IPS-NIHi7 (cell line): ENCODE results near the gene CEMIP2.

Source experiments
- DNase-seq: peaks from one replicate; pipeline ENCODE4 v3.0.0; 2012; ENCODE audit warnings: mixed read lengths; ENCODE audit errors: extremely low spot score

The CEMIP2 gene

DNA sequence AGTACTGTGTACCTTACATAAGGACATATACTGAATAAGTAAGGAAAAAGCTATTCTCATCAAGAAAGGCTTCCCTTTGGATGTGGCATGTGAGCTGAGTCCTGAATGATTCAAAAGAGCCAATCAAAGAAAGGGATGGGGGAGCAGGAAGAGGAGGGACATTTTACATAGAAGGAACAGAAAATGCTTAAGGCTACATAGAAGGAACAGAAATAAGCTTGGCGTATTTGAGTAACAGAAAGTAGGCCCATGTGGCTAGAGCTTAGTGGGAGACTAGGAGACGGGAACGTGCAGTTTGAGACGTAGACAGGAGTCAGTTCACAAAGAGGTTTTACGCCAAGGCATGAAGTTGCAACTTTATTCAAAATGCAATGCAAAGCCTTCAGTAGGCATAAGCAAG is 126.3 kb downstream of the CEMIP2 start:
- no peak for DNase-seq

DNA sequence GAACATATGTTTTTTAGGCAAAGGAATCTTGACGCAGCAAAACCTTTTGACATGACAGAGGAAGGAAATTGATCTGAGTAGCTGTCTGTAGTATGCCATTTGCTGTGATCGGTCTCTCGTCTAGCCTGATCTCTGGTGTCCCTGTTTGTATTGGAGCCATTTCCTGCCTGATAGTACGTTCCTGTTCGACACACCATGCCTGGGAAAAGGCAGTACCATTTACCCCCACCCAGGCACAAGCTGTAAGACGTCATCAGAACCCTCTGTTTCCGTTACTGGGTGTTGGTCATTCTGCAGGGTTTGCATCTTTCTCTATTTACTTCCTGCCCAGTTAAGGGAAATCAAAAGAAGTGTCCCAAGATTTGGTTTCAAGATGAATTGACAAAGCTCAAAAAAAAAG is 129.7 kb downstream of the CEMIP2 start:
- DNase-seq, result no peak

DNA sequence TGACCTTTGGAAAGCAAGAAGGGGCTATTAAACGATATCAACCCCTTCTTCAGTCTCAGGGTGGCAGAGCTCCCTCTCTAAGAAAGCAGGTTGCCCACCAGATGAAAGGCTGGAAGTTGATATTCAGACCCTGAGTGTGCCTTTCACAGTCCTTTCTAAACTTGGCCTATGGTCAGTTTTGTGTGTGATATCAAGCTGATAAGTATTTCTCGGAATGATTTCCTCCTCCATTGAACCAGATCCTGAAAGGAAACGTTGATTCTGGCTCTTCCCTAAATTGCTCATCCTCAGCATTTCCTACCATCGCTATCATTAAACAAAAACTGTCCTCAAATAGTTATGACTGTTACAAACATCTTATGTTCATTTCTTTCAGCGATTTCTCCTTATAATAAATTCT is 130.4 kb downstream of the CEMIP2 start:
- no peak for DNase-seq

DNA sequence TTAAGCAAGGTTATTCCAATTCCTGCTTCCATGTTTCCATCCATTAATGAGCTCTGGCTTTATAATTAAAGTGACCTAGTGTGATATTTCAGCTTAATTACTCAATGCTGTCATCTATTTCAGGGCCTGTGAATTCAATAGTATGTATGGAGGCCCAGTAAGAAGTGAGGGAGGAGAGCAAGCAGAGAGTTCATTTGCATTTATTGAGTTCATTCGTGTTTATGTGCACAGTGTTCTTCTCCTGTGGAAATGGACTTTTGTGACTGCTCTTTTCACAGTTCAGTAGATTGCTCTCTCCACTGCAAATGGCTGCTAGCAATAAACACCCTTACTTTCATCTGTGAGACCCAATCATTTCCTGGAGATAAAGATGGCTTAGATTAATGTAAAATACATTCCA is 130.9 kb downstream of the CEMIP2 start:
- no peak for DNase-seq

DNA sequence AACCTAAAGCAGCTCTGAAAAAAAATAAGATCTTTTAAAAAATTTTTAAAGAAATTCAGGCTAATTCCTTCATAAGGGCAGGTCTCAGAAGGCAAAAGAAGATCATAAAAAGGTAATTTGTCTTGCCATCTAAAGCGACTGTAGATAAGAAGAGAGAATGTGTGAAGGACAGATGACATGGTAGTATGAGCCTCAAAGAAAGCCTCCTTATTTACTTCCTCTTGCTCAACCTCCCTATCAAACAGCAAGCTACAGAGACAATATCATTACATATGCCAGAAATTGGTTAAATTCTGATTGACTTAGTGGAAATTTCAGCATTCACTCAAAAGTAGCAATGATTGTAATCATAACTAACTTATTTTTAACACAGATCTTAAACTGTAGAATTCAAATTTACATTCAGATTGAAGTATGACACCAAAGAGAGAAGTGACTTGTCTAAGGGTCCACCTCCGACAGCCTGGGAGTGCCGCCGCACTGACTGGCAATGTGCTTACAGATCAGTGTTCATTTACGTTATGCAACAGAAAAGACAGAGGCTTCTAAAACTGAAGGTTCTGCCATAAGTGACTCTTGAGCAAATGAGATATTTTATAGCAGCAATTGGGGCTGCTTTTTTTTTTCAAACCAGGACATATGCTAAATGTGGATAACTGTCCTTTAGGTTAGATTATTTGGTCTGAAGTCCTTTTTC is 132.0 kb downstream of the CEMIP2 start:
- no peak for DNase-seq

DNA sequence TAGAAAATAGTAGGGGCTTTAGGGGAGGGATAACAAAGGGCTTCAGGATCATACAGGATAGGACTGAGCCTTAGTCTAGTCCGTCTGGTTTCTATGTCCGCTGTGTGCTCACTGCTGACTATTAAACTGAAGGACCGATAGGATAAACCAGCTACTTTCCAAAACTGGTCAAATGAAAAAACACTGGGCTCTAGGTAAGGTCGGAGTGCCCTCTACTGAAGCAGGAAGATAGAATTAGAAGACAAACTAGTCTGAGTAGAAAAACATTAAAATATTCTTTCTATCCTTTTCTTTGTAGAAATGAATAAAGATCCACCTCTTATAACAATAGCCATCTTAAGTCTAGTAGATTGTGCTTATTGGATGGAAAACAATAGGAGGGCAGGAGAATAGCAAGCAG is 133.6 kb downstream of the CEMIP2 start:
- DNase-seq, result no peak
